ENCODE measurements around the gene RPS21. TPM values are rescaled to one million over a fixed set of nuclear protein-coding genes. Genes with fewer than 3 reads are reported as not detected.
A peak's percentile ranks its signal among the peaks of the same experiment; 100 is the strongest.

Gene RPS21
- total RNA-seq, 4 donors from 2014 or later: 1,371 to 3,195 (median 1,826) TPM

- DNase-seq (ENCODE audit: low spot score in 2 of 2): no peak
- peak overlapping the region in 1 of 4 donors; percentile 59 for H3K27ac ChIP-seq
- H3K4me3 ChIP-seq: no peak overlapping the region
- H3K27me3 ChIP-seq: peaks cover 0 to 28% of the 10 kb centered on the region in 2 donors
- H3K4me1 ChIP-seq: peaks cover 0 to 12% (median 5%) of the 10 kb centered on the region in 4 donors
- no peaks in the 10 kb centered on the region for H3K9me3 ChIP-seq
- 70 to 72% methylated on average over 2 to 22 of the region's 22 CpGs for WGBS, 2 donors
- TF ChIP-seq EP300 (IDR thresholded peaks at IDR 0.05): no peak
- TF ChIP-seq POLR2A (IDR thresholded peaks at IDR 0.05): no peak
- TF ChIP-seq CTCF (IDR thresholded peaks at IDR 0.05): no peak
- no peaks in the 10 kb centered on the region for H3K36me3 ChIP-seq
Observed at GRCh38 chr20:62413896-62414481, 27.1 kb downstream of the RPS21 start.

- H3K4me3 ChIP-seq: no peak overlapping the region
- no peaks in the 10 kb centered on the region for H3K9me3 ChIP-seq
- no peak overlapping the region for H3K27ac ChIP-seq
- H3K27me3 ChIP-seq: peaks cover 0 to 26% of the 10 kb centered on the region in 2 donors
- H3K4me1 ChIP-seq: peaks cover 0 to under 1% (median 0%) of the 10 kb centered on the region in 4 donors
- no peaks in the 10 kb centered on the region for H3K36me3 ChIP-seq
- 74 to 75% methylated on average over 14 to 20 of the region's 24 CpGs for WGBS, 2 donors
- no peak for TF ChIP-seq CTCF (IDR thresholded peaks at IDR 0.05)
- TF ChIP-seq EP300 (IDR thresholded peaks at IDR 0.05): no peak
- no peak for TF ChIP-seq POLR2A (IDR thresholded peaks at IDR 0.05)
- no peak for DNase-seq (ENCODE audit: low spot score in 2 of 2)
Observed at GRCh38 chr20:62415354-62416111, 28.6 kb downstream of the RPS21 start.

- Histone ChIP-seq H3K4me1 (no peaks in the 10 kb centered on the region), H3K36me3 (no peaks in the 10 kb centered on the region), H3K9me3 (no peaks in the 10 kb centered on the region), H3K27ac (no peak overlapping the region), H3K4me3 (no peak overlapping the region), H3K27me3 (peaks cover 0 to 26% of the 10 kb centered on the region in 2 donors)
- TF ChIP-seq EP300 (IDR thresholded peaks at IDR 0.05) (no peak), POLR2A (IDR thresholded peaks at IDR 0.05) (no peak), CTCF (IDR thresholded peaks at IDR 0.05) (no peak)
- 77 to 80% methylated on average over 34 to 43 of the region's 43 CpGs for WGBS, 2 donors
- DNase-seq (ENCODE audit: low spot score in 2 of 2): no peak
Observed at GRCh38 chr20:62416651-62417637, 30.0 kb downstream of the RPS21 start.

GRCh38 chr20:62417981-62418708 is 31.2 kb downstream of the RPS21 start:
- Histone ChIP-seq H3K27ac (no peak overlapping the region), H3K9me3 (no peaks in the 10 kb centered on the region), H3K27me3 (peaks cover 0 to 28% of the 10 kb centered on the region in 2 donors), H3K4me3 (no peak overlapping the region), H3K36me3 (no peaks in the 10 kb centered on the region), H3K4me1 (no peaks in the 10 kb centered on the region)
- WGBS, 2 donors: 69 to 73% methylated on average over 22 to 23 of the region's 25 CpGs
- DNase-seq (ENCODE audit: low spot score in 2 of 2): no peak
- no peak for TF ChIP-seq POLR2A (IDR thresholded peaks at IDR 0.05)
- TF ChIP-seq EP300 (IDR thresholded peaks at IDR 0.05): no peak
- TF ChIP-seq CTCF (IDR thresholded peaks at IDR 0.05): no peak
